Stimulated activated memory B cell treated with anti-CD40 and anti-IgM and Interleukin-4, amounts not matched to agents 10 μg/mL and 1 μg/mL and 100 μg/mL, for 72 hours (primary cell): ENCODE results near the gene COX14.
A peak's percentile ranks its signal among the peaks of the same experiment; 100 is the strongest.

Experiments
- ATAC-seq: fragments of 150-1000 bp; cut with Tn5 transposase; 2 replicates; pipeline ENCODE4 v1.10.0; 2021
- H3K27ac Mint-ChIP-seq: one replicate; pipeline ENCODE4 v1.8.0; 2022; ENCODE audit warnings: mild to moderate bottlenecking, mixed read lengths
- H3K27me3 Mint-ChIP-seq: one replicate; pipeline ENCODE4 v1.8.0; 2022; ENCODE audit warnings: mixed read lengths
- H3K36me3 Mint-ChIP-seq: one replicate; pipeline ENCODE4 v1.8.0; 2022; ENCODE audit warnings: mixed read lengths
- H3K4me1 Mint-ChIP-seq: one replicate; pipeline ENCODE4 v1.8.0; 2022; ENCODE audit warnings: mixed read lengths
- H3K4me3 Mint-ChIP-seq: one replicate; pipeline ENCODE4 v1.8.0; 2022; ENCODE audit warnings: mild to moderate bottlenecking, moderate library complexity, mixed read lengths
- H3K9me3 Mint-ChIP-seq: one replicate; pipeline ENCODE4 v1.8.0; 2022; ENCODE audit warnings: mixed read lengths

Gene COX14

GRCh38 chr12:50110762-50111351, 1.2 kb upstream of the COX14 start:
- peak; percentile 60 for ATAC-seq
- no peaks in the 10 kb centered on the region for H3K9me3 Mint-ChIP-seq
- peaks cover 21% of the 10 kb centered on the region for H3K36me3 Mint-ChIP-seq
- H3K4me3 Mint-ChIP-seq, result peak overlapping the region; percentile 94
- peak overlapping the region; percentile 91 for H3K27ac Mint-ChIP-seq
- no peaks in the 10 kb centered on the region for H3K27me3 Mint-ChIP-seq
- peaks cover 53% of the 10 kb centered on the region for H3K4me1 Mint-ChIP-seq

- peaks cover 55% of the 10 kb centered on the region for H3K4me1 Mint-ChIP-seq
- H3K4me3 Mint-ChIP-seq, result peak overlapping the region; percentile 94
- H3K9me3 Mint-ChIP-seq, result no peaks in the 10 kb centered on the region
- H3K27me3 Mint-ChIP-seq, result no peaks in the 10 kb centered on the region
- peaks cover 21% of the 10 kb centered on the region for H3K36me3 Mint-ChIP-seq
- peak; percentile 1 for ATAC-seq
- H3K27ac Mint-ChIP-seq, result peak overlapping the region; percentile 91
These were observed 692 bp upstream of the COX14 start for GRCh38 chr12:50111395-50111692.

- peaks cover 21% of the 10 kb centered on the region for H3K36me3 Mint-ChIP-seq
- H3K9me3 Mint-ChIP-seq, result no peaks in the 10 kb centered on the region
- peaks cover 66% of the 10 kb centered on the region for H3K4me1 Mint-ChIP-seq
- H3K27me3 Mint-ChIP-seq, result no peaks in the 10 kb centered on the region
- H3K4me3 Mint-ChIP-seq, result peak overlapping the region; percentile 94
- no peak for ATAC-seq
- H3K27ac Mint-ChIP-seq, result peak overlapping the region; percentile 91
These were observed 601 bp downstream of the COX14 start for GRCh38 chr12:50112456-50113218.

GRCh38 chr12:50117057-50117622, 5.1 kb downstream of the COX14 start:
- no peak for ATAC-seq
- Mint-ChIP-seq H3K27me3 (no peaks in the 10 kb centered on the region), H3K27ac (no peak overlapping the region), H3K36me3 (peaks cover 38% of the 10 kb centered on the region), H3K9me3 (no peaks in the 10 kb centered on the region), H3K4me1 (peaks cover 44% of the 10 kb centered on the region), H3K4me3 (no peak overlapping the region)

- Mint-ChIP-seq H3K4me3 (no peak overlapping the region), H3K27ac (no peak overlapping the region)
These were observed 7.4 kb downstream of the COX14 start for GRCh38 chr12:50119387-50119786.

GRCh38 chr12:50120521-50120920, 8.5 kb downstream of the COX14 start:
- H3K4me3 Mint-ChIP-seq, result no peak overlapping the region
- no peak overlapping the region for H3K27ac Mint-ChIP-seq
- no peak for ATAC-seq
- peaks cover 45% of the 10 kb centered on the region for H3K4me1 Mint-ChIP-seq
- H3K27me3 Mint-ChIP-seq, result no peaks in the 10 kb centered on the region
- no peaks in the 10 kb centered on the region for H3K9me3 Mint-ChIP-seq
- H3K36me3 Mint-ChIP-seq, result peaks cover 47% of the 10 kb centered on the region

More at GRCh38 chr12:50119387-50119786, 7.4 kb downstream of the COX14 start:
- ATAC-seq, result no peak
- Mint-ChIP-seq H3K9me3 (no peaks in the 10 kb centered on the region), H3K4me1 (peaks cover 41% of the 10 kb centered on the region), H3K36me3 (peaks cover 50% of the 10 kb centered on the region), H3K27me3 (no peaks in the 10 kb centered on the region)

- H3K27me3 Mint-ChIP-seq, result no peaks in the 10 kb centered on the region
- H3K36me3 Mint-ChIP-seq, result peaks cover 47% of the 10 kb centered on the region
These were observed 8.9 kb downstream of the COX14 start for GRCh38 chr12:50120953-50121352.

GRCh38 chr12:50121641-50122040, 9.6 kb downstream of the COX14 start:
- peaks cover 45% of the 10 kb centered on the region for H3K36me3 Mint-ChIP-seq
- H3K27ac Mint-ChIP-seq, result no peak overlapping the region
- peaks cover 39% of the 10 kb centered on the region for H3K4me1 Mint-ChIP-seq
- no peak for ATAC-seq
- no peaks in the 10 kb centered on the region for H3K9me3 Mint-ChIP-seq
- no peaks in the 10 kb centered on the region for H3K27me3 Mint-ChIP-seq
- no peak overlapping the region for H3K4me3 Mint-ChIP-seq

More at GRCh38 chr12:50120953-50121352, 8.9 kb downstream of the COX14 start:
- no peak for ATAC-seq
- peaks cover 45% of the 10 kb centered on the region for H3K4me1 Mint-ChIP-seq
- H3K4me3 Mint-ChIP-seq, result no peak overlapping the region
- no peaks in the 10 kb centered on the region for H3K9me3 Mint-ChIP-seq
- H3K27ac Mint-ChIP-seq, result no peak overlapping the region

- no peak overlapping the region for H3K27ac Mint-ChIP-seq
- no peaks in the 10 kb centered on the region for H3K27me3 Mint-ChIP-seq
- H3K36me3 Mint-ChIP-seq, result peaks cover 60% of the 10 kb centered on the region
- H3K9me3 Mint-ChIP-seq, result no peaks in the 10 kb centered on the region
- no peak overlapping the region for H3K4me3 Mint-ChIP-seq
- peaks cover 37% of the 10 kb centered on the region for H3K4me1 Mint-ChIP-seq
- no peak for ATAC-seq
These were observed 11.2 kb downstream of the COX14 start for GRCh38 chr12:50123203-50123602.

GRCh38 chr12:50127546-50127945, 15.5 kb downstream of the COX14 start:
- Mint-ChIP-seq H3K4me3 (no peak overlapping the region), H3K27ac (peak overlapping the region; percentile 66), H3K36me3 (peaks cover 66% of the 10 kb centered on the region), H3K9me3 (no peaks in the 10 kb centered on the region), H3K27me3 (no peaks in the 10 kb centered on the region), H3K4me1 (peaks cover 30% of the 10 kb centered on the region)
- no peak for ATAC-seq

GRCh38 chr12:50129290-50129689, 17.3 kb downstream of the COX14 start:
- Mint-ChIP-seq H3K4me3 (no peak overlapping the region), H3K27me3 (no peaks in the 10 kb centered on the region), H3K36me3 (peaks cover 67% of the 10 kb centered on the region), H3K9me3 (no peaks in the 10 kb centered on the region), H3K4me1 (peaks cover 36% of the 10 kb centered on the region), H3K27ac (peak overlapping the region; percentile 66)
- ATAC-seq, result no peak

GRCh38 chr12:50132505-50133135, 20.6 kb downstream of the COX14 start:
- ATAC-seq, result no peak
- no peaks in the 10 kb centered on the region for H3K9me3 Mint-ChIP-seq
- H3K27me3 Mint-ChIP-seq, result no peaks in the 10 kb centered on the region
- peaks cover 68% of the 10 kb centered on the region for H3K36me3 Mint-ChIP-seq
- no peak overlapping the region for H3K4me3 Mint-ChIP-seq
- H3K27ac Mint-ChIP-seq, result no peak overlapping the region
- H3K4me1 Mint-ChIP-seq, result peaks cover 18% of the 10 kb centered on the region

- H3K4me3 Mint-ChIP-seq, result no peak overlapping the region
- peaks cover 34% of the 10 kb centered on the region for H3K36me3 Mint-ChIP-seq
- no peaks in the 10 kb centered on the region for H3K9me3 Mint-ChIP-seq
- ATAC-seq, result no peak
- no peak overlapping the region for H3K27ac Mint-ChIP-seq
- H3K4me1 Mint-ChIP-seq, result no peaks in the 10 kb centered on the region
- no peaks in the 10 kb centered on the region for H3K27me3 Mint-ChIP-seq
These were observed 31.0 kb downstream of the COX14 start for GRCh38 chr12:50142993-50143392.

GRCh38 chr12:50145439-50145838, 33.4 kb downstream of the COX14 start:
- H3K27me3 Mint-ChIP-seq, result no peaks in the 10 kb centered on the region

GRCh38 chr12:50147281-50147680, 35.2 kb downstream of the COX14 start:
- Mint-ChIP-seq H3K4me1 (peaks cover 15% of the 10 kb centered on the region), H3K27ac (no peak overlapping the region), H3K9me3 (no peaks in the 10 kb centered on the region), H3K27me3 (no peaks in the 10 kb centered on the region), H3K36me3 (peaks cover 10% of the 10 kb centered on the region), H3K4me3 (no peak overlapping the region)
- no peak for ATAC-seq

More at GRCh38 chr12:50145439-50145838, 33.4 kb downstream of the COX14 start:
- Mint-ChIP-seq H3K4me3 (no peak overlapping the region), H3K36me3 (peaks cover 27% of the 10 kb centered on the region), H3K27ac (no peak overlapping the region), H3K4me1 (peaks cover 4% of the 10 kb centered on the region), H3K9me3 (no peaks in the 10 kb centered on the region)
- ATAC-seq, result no peak
